GM12878 (cell line): ENCODE results near the gene ZNF506. TPM values are rescaled to one million over a fixed set of nuclear protein-coding genes. Genes with fewer than 3 reads are reported as not detected.

Experiments used
- BMI1 ChIP-seq: fragments of 450-650 bp; IDR thresholded peaks from 2 replicates; pipeline ENCODE4 v1.6.1; 2016; ENCODE audit warnings: mild to moderate bottlenecking, moderate library complexity, borderline replicate concordance
- CHD2 ChIP-seq: IDR thresholded peaks from 2 replicates; pipeline ENCODE4 v1.6.1; 2011; ENCODE audit warnings: low read depth, low read length, improper control_type of control experiment, borderline replicate concordance
- EZH2 ChIP-seq: IDR thresholded peaks from 2 replicates; pipeline ENCODE4 v1.6.1; 2012; ENCODE audit warnings: low read depth, mild to moderate bottlenecking, control low read depth, inconsistent platforms, low read length, borderline replicate concordance; ENCODE audit not compliant: control insufficient read depth
- FOXM1 ChIP-seq: IDR thresholded peaks from 2 replicates; pipeline ENCODE4 v1.6.1; 2012; ENCODE audit warnings: low read depth, mild to moderate bottlenecking, inconsistent platforms, low read length, moderate library complexity
- GATAD2B ChIP-seq: fragments of 450-650 bp; conservative IDR thresholded peaks from 2 replicates; pipeline ENCODE4 v1.6.1; 2017; ENCODE audit warnings: low read depth, mild to moderate bottlenecking, moderate library complexity
- HCFC1 ChIP-seq: fragments of 150-350 bp; IDR thresholded peaks from 2 replicates; pipeline ENCODE4 v1.6.1; 2014; ENCODE audit warnings: low read length
- JUND ChIP-seq: IDR thresholded peaks from 2 replicates; pipeline ENCODE4 v1.6.1; 2012; ENCODE audit warnings: low read depth, mild to moderate bottlenecking, low read length, improper control_type of control experiment, moderate library complexity
- KAT2A ChIP-seq: conservative IDR thresholded peaks from 2 replicates; pipeline ENCODE4 v1.6.1; 2011; ENCODE audit warnings: low read depth, low read length; ENCODE audit not compliant: control insufficient read depth
- MTA3 ChIP-seq: IDR thresholded peaks from 2 replicates; pipeline ENCODE4 v1.6.1; 2012; ENCODE audit warnings: low read length, inconsistent platforms, borderline replicate concordance
- NFYA ChIP-seq: IDR thresholded peaks from 2 replicates; pipeline ENCODE4 v1.6.1; 2011; ENCODE audit warnings: low read depth, mild to moderate bottlenecking, low read length, improper control_type of control experiment, borderline replicate concordance
- NR2C1 ChIP-seq: fragments of 450-650 bp; IDR thresholded peaks from 2 replicates; pipeline ENCODE4 v1.6.1; 2017; ENCODE audit warnings: antibody characterized with exemption, mild to moderate bottlenecking, moderate library complexity
- NR2F1 ChIP-seq: fragments of 450-650 bp; conservative IDR thresholded peaks from 2 replicates; pipeline ENCODE4 v1.6.1; 2017; ENCODE audit warnings: mild to moderate bottlenecking
- POU2F2 ChIP-seq: IDR thresholded peaks from 3 replicates; pipeline ENCODE4 v1.6.1; 2011; ENCODE audit warnings: low read depth, mild to moderate bottlenecking, low read length, borderline replicate concordance
- STAT1 ChIP-seq: fragments of 450-650 bp; conservative IDR thresholded peaks from 2 replicates; pipeline ENCODE4 v1.6.1; 2014; ENCODE audit warnings: antibody characterized with exemption, mild to moderate bottlenecking
- ZNF24 ChIP-seq: fragments of 450-650 bp; IDR thresholded peaks from 2 replicates; pipeline ENCODE4 v1.6.1; 2017; ENCODE audit warnings: antibody characterized with exemption, mild to moderate bottlenecking
- polyA plus RNA-seq, 11 experiments: library from polyadenylated mRNA; depleted of rRNA in 4 of 11; unstranded in 6 of 11; stranded (reverse) in 5 of 11; fragments of >200 nt; fragmentation: Nextera tagmentation in 4 of 11; fragmentation: Illumina TruSeq in 1 of 11; extraction: Ambion mirVana in 4 of 11; extraction: Trizol in 1 of 11; gene quantifications; 1 replicate in 1 of 11; 2 replicates in 10 of 11; pipeline versions ENCODE4 v1.2.1 to v1.2.3, GENCODE V29; 2011 to 2016; ENCODE audit warnings: inconsistent platforms in 2 of 11, missing spikeins in 2 of 11, low read depth in 1 of 11
- total RNA-seq, 4 experiments: library from RNA; depleted of rRNA in 3 of 4; stranded (reverse); fragments of >200 nt in 3 of 4; fragmentation: Illumina TruSeq in 1 of 4; extraction: Trizol in 1 of 4; gene quantifications; 2 replicates each; pipeline versions ENCODE4 v1.2.1 to v1.2.3, GENCODE V29; 2013 to 2021
- TF ChIP-seq, protein P1 (sequence below): fragments of 450-650 bp; IDR thresholded peaks from 2 replicates; pipeline ENCODE4 v1.6.1; 2017; ENCODE audit warnings: mild to moderate bottlenecking, moderate library complexity
- TF ChIP-seq, protein P2 (sequence below): fragments of 450-650 bp; formaldehyde crosslinking; IDR thresholded peaks from 2 replicates; pipeline ENCODE4 v1.4.0; 2020; ENCODE audit warnings: mild to moderate bottlenecking, moderate library complexity
- TF ChIP-seq, protein P3 (sequence below), 3 experiments: IDR thresholded peaks in 2 of 3; conservative IDR thresholded peaks in 1 of 3; 2 replicates each; pipeline ENCODE4 v1.5.1; 2011; ENCODE audit warnings: low read depth in 3 of 3, low read length in 3 of 3, mild to moderate bottlenecking in 3 of 3, control low read depth in 2 of 3, moderate library complexity in 2 of 3, inconsistent platforms in 1 of 3, mixed read lengths in 1 of 3; ENCODE audit not compliant: control insufficient read depth in 2 of 3, insufficient read depth in 1 of 3; ENCODE audit errors: extremely low read depth in 1 of 3

ZNF506 gene
- total and polyA plus RNA-seq, 10 of the 15 experiments (the other 5 are each of a cell fraction or from before 2014, with no cell fraction given), result 3.5 to 12.0 (median 7.9) TPM

DNA sequence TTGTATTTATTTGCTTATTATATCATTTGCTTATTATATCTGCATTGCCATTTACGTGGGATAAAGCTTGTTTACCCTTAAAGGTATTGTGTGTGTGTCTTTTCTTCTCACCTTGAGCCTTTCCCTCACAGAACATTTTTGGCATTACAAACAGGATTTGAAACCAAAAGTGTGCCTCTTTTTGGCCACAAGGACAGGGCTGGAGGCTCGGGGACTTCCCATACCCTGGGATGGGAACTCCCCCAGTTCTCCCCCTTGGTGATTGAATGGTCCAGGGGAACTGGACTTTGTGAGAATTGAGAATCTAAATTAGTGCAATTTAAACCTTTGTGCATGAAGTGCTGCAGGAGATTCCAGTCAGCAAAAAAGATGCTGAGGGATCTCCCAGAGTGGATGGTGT, 2.4 kb upstream of the ZNF506 start (continued):
- TF ChIP-seq, protein P1, sequence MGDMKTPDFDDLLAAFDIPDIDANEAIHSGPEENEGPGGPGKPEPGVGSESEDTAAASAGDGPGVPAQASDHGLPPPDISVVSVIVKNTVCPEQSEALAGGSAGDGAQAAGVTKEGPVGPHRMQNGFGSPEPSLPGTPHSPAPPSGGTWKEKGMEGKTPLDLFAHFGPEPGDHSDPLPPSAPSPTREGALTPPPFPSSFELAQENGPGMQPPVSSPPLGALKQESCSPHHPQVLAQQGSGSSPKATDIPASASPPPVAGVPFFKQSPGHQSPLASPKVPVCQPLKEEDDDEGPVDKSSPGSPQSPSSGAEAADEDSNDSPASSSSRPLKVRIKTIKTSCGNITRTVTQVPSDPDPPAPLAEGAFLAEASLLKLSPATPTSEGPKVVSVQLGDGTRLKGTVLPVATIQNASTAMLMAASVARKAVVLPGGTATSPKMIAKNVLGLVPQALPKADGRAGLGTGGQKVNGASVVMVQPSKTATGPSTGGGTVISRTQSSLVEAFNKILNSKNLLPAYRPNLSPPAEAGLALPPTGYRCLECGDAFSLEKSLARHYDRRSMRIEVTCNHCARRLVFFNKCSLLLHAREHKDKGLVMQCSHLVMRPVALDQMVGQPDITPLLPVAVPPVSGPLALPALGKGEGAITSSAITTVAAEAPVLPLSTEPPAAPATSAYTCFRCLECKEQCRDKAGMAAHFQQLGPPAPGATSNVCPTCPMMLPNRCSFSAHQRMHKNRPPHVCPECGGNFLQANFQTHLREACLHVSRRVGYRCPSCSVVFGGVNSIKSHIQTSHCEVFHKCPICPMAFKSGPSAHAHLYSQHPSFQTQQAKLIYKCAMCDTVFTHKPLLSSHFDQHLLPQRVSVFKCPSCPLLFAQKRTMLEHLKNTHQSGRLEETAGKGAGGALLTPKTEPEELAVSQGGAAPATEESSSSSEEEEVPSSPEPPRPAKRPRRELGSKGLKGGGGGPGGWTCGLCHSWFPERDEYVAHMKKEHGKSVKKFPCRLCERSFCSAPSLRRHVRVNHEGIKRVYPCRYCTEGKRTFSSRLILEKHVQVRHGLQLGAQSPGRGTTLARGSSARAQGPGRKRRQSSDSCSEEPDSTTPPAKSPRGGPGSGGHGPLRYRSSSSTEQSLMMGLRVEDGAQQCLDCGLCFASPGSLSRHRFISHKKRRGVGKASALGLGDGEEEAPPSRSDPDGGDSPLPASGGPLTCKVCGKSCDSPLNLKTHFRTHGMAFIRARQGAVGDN, result no peak
- TF ChIP-seq HCFC1, result no peak
- TF ChIP-seq, protein P2, sequence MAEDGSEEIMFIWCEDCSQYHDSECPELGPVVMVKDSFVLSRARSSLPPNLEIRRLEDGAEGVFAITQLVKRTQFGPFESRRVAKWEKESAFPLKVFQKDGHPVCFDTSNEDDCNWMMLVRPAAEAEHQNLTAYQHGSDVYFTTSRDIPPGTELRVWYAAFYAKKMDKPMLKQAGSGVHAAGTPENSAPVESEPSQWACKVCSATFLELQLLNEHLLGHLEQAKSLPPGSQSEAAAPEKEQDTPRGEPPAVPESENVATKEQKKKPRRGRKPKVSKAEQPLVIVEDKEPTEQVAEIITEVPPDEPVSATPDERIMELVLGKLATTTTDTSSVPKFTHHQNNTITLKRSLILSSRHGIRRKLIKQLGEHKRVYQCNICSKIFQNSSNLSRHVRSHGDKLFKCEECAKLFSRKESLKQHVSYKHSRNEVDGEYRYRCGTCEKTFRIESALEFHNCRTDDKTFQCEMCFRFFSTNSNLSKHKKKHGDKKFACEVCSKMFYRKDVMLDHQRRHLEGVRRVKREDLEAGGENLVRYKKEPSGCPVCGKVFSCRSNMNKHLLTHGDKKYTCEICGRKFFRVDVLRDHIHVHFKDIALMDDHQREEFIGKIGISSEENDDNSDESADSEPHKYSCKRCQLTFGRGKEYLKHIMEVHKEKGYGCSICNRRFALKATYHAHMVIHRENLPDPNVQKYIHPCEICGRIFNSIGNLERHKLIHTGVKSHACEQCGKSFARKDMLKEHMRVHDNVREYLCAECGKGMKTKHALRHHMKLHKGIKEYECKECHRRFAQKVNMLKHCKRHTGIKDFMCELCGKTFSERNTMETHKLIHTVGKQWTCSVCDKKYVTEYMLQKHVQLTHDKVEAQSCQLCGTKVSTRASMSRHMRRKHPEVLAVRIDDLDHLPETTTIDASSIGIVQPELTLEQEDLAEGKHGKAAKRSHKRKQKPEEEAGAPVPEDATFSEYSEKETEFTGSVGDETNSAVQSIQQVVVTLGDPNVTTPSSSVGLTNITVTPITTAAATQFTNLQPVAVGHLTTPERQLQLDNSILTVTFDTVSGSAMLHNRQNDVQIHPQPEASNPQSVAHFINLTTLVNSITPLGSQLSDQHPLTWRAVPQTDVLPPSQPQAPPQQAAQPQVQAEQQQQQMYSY (CRISPR knock-in tag), result no peak
- TF ChIP-seq EZH2, result no peak
- no peak for TF ChIP-seq ZNF24
- peak; percentile 55 for TF ChIP-seq FOXM1
- TF ChIP-seq POU2F2, result no peak
- TF ChIP-seq GATAD2B, result peak; percentile 44; the same call in 1 of the 2 replicates
- no peak for TF ChIP-seq NR2C1
- no peak for TF ChIP-seq STAT1
- TF ChIP-seq JUND, result no peak
- TF ChIP-seq BMI1, result no peak
- TF ChIP-seq CHD2, result no peak
- TF ChIP-seq MTA3, result no peak
- no peak for TF ChIP-seq NFYA
- no peak for TF ChIP-seq KAT2A
- TF ChIP-seq, protein P3, sequence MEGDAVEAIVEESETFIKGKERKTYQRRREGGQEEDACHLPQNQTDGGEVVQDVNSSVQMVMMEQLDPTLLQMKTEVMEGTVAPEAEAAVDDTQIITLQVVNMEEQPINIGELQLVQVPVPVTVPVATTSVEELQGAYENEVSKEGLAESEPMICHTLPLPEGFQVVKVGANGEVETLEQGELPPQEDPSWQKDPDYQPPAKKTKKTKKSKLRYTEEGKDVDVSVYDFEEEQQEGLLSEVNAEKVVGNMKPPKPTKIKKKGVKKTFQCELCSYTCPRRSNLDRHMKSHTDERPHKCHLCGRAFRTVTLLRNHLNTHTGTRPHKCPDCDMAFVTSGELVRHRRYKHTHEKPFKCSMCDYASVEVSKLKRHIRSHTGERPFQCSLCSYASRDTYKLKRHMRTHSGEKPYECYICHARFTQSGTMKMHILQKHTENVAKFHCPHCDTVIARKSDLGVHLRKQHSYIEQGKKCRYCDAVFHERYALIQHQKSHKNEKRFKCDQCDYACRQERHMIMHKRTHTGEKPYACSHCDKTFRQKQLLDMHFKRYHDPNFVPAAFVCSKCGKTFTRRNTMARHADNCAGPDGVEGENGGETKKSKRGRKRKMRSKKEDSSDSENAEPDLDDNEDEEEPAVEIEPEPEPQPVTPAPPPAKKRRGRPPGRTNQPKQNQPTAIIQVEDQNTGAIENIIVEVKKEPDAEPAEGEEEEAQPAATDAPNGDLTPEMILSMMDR (IDR thresholded peaks at IDR 0.05 in 2 of 3, conservative IDR thresholded peaks at IDR 0.05 in 1 of 3; ENCODE audit: control insufficient read depth in 2 of 3, extremely low read depth in 1 of 3, insufficient read depth in 1 of 3, low read depth in 3 of 3, low read length in 3 of 3), result no peak
- peak; percentile 29; the same call in 1 of the 2 replicates for TF ChIP-seq NR2F1
